Measurements from ENCODE around the gene DAAM1.

DAAM1 gene

DNA sequence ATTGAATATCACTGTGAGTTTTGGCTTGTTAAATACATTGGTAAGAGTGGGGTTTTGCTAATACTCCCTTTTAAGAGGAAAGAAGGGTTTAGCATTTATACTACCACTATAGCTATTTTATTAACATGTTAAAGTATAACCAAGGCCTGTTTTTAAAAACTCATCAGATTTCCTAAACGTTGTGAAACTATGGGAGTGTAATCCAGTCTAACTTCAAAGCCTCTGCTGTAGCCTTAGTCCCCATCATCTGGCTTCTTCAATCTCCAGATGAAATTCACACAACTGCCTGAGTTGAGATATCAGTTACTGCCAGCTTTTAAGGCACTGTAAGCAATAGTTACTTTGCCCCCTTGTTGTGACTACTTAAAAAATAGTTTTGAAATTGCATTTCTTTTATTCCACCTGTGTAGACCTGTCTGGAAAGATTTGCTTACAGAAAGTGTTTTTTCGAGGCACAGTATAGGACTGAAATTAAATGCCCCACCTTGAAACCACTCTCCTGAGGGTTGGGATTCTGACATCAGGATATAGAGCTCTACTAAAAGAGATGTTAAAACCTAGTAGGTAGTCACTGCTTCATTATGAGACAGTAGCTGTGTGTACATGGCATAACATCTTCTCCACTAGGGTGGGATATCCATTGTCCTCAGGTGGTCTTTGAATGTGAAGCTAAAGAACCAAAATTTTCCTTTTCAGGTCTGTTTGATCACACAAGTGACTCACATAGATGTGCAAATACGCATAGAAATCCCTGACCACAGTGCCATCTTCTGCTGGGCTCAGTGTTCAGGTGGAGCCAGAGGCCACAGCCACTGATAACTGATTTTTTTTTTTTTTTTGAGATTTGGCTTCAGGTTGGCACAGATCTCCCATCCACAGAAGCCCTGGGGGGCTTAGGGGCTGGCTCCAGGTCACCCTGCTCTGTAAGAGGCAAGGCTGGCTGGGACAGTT, 125.5 kb downstream of the DAAM1 start:
- TF ChIP-seq EZH2phosphoT487 (IDR thresholded peaks at IDR 0.05; ENCODE audit: low read depth), result no peak
- TF ChIP-seq, protein P1, sequence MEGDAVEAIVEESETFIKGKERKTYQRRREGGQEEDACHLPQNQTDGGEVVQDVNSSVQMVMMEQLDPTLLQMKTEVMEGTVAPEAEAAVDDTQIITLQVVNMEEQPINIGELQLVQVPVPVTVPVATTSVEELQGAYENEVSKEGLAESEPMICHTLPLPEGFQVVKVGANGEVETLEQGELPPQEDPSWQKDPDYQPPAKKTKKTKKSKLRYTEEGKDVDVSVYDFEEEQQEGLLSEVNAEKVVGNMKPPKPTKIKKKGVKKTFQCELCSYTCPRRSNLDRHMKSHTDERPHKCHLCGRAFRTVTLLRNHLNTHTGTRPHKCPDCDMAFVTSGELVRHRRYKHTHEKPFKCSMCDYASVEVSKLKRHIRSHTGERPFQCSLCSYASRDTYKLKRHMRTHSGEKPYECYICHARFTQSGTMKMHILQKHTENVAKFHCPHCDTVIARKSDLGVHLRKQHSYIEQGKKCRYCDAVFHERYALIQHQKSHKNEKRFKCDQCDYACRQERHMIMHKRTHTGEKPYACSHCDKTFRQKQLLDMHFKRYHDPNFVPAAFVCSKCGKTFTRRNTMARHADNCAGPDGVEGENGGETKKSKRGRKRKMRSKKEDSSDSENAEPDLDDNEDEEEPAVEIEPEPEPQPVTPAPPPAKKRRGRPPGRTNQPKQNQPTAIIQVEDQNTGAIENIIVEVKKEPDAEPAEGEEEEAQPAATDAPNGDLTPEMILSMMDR (IDR thresholded peaks at IDR 0.05; ENCODE audit: low read depth, low read length), result peak; percentile 8; the same call in 1 of the 2 replicates
- Histone ChIP-seq H3K9ac (ENCODE audit: low read length) (no peak overlapping the region), H3K27ac (ENCODE audit: low read length) (peak overlapping the region; percentile 16; the same call in 1 of the 2 replicates), H3K36me3 (replicated peaks; ENCODE audit: low read depth, low read length) (no peaks in the 10 kb centered on the region), H3K4me2 (ENCODE audit: low read length) (peak overlapping the region; percentile 51; the same call in 1 of the 2 replicates), H3K4me1 (ENCODE audit: low read length) (peaks cover 23% of the 10 kb centered on the region), H3K9me3 (ENCODE audit: insufficient read depth, low read length) (no peaks in the 10 kb centered on the region), H4K20me1 (ENCODE audit: insufficient read depth, low read length) (no peaks in the 10 kb centered on the region), H3K4me3 (ENCODE audit: low read length) (no peak overlapping the region), H3K27me3 (ENCODE audit: low read depth, low read length) (no peaks in the 10 kb centered on the region), H2AFZ (ENCODE audit: low read depth, low read length) (no peak overlapping the region), H3K79me2 (ENCODE audit: low read length) (no peaks in the 10 kb centered on the region)

DNA sequence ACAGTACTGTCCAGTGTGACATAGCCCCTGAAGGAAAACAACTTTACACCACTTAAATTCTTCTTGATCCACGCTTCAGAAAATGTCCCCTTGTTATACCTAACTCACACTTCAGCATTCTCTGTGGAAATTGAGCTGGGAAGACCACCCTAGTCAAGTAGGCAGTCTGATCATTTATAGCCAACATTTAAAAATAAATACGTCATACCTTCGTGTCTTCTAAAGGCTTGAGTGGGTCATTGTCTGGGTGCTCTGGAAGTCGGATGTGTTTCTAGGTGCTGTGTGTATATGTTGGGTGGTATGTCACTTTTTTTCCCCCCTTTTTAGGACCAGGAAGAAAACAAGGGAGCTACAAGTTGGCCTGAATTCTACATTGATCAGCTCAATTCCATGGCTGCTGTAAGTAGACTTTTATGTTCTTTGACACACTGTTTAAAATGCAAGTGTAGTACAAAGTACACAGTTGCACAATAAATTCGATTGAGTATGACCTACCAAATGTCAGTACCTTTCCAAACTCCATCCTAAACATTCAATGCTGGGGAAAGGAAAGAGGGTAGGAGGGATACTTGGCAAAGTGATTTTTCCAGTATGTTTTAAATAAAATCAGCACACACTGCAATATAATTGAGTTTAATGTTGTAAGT, 126.6 kb downstream of the DAAM1 start:
- no peaks in the 10 kb centered on the region for H3K9me3 ChIP-seq (ENCODE audit: insufficient read depth, low read length)
- H4K20me1 ChIP-seq (ENCODE audit: insufficient read depth, low read length), result no peaks in the 10 kb centered on the region
- H3K27ac ChIP-seq (ENCODE audit: low read length), result no peak overlapping the region
- no peak overlapping the region for H2AFZ ChIP-seq (ENCODE audit: low read depth, low read length)
- H3K79me2 ChIP-seq (ENCODE audit: low read length), result no peaks in the 10 kb centered on the region
- TF ChIP-seq EZH2phosphoT487 (IDR thresholded peaks at IDR 0.05; ENCODE audit: low read depth), result no peak
- TF ChIP-seq, protein P1 (IDR thresholded peaks at IDR 0.05; ENCODE audit: low read depth, low read length), result no peak
- no peak overlapping the region for H3K4me2 ChIP-seq (ENCODE audit: low read length)
- H3K27me3 ChIP-seq (ENCODE audit: low read depth, low read length), result no peaks in the 10 kb centered on the region
- no peak overlapping the region for H3K4me3 ChIP-seq (ENCODE audit: low read length)
- peaks cover 23% of the 10 kb centered on the region for H3K4me1 ChIP-seq (ENCODE audit: low read length)
- H3K9ac ChIP-seq (ENCODE audit: low read length), result no peak overlapping the region
- H3K36me3 ChIP-seq (replicated peaks; ENCODE audit: low read depth, low read length), result no peaks in the 10 kb centered on the region

DNA sequence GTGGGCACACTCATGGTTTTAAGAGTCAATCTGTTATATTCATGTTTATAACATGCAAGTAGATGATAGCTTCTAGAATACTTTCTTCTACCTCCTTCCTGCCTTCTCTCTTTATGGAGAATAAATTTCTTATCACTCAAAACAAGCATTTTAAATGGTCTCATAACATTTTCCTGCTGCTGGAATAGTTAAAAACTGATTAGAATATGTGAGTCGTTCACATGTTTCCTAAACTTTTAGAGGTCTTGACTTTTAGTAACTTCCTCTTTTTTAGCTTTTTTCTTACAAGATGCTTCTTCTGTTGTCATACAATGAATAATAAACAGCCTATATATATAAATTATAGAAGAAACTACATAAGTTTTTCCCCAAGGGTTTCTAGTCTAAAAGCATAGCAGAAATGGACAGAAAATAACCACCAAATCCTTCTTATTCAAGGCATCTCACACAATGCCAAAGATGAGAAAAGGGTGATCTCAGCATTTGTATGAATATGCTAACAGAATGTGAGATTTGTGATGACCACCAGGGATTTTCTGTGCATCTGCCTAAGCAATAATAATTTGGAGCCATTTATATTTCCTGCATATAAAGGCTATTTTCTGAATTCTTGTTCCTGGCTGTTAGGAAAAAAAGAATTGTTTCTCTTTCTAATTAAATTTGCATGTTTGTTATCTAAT, 127.8 kb downstream of the DAAM1 start:
- H3K79me2 ChIP-seq (ENCODE audit: low read length), result no peaks in the 10 kb centered on the region
- H3K4me2 ChIP-seq (ENCODE audit: low read length), result no peak overlapping the region
- H3K4me3 ChIP-seq (ENCODE audit: low read length), result no peak overlapping the region
- peaks cover 23% of the 10 kb centered on the region for H3K4me1 ChIP-seq (ENCODE audit: low read length)
- no peak overlapping the region for H3K27ac ChIP-seq (ENCODE audit: low read length)
- no peaks in the 10 kb centered on the region for H3K27me3 ChIP-seq (ENCODE audit: low read depth, low read length)
- H3K9me3 ChIP-seq (ENCODE audit: insufficient read depth, low read length), result no peaks in the 10 kb centered on the region
- H3K36me3 ChIP-seq (replicated peaks; ENCODE audit: low read depth, low read length), result no peaks in the 10 kb centered on the region
- no peak overlapping the region for H3K9ac ChIP-seq (ENCODE audit: low read length)
- H2AFZ ChIP-seq (ENCODE audit: low read depth, low read length), result no peak overlapping the region
- H4K20me1 ChIP-seq (ENCODE audit: insufficient read depth, low read length), result no peaks in the 10 kb centered on the region
- TF ChIP-seq, protein P1 (IDR thresholded peaks at IDR 0.05; ENCODE audit: low read depth, low read length), result no peak
- no peak for TF ChIP-seq EZH2phosphoT487 (IDR thresholded peaks at IDR 0.05; ENCODE audit: low read depth)

DNA sequence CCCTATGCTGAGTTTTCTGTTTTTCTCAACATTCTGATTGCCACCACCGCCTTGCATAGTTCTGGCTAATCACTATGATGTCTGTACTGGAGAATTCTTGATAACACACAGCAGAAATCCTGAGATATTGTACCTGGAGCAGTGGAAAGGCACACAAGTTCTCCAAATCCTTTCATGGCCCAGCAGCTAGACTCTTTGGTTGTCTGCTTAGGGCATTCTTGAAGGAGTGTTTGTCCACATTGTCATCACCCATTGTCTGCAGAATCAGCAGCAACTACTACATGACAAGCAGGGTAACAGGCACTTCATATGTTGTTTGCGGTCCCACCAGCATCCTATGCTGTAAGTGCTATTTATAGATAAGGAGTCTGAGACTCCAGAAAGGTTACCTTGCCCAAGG, 128.9 kb downstream of the DAAM1 start:
- Histone ChIP-seq H3K36me3 (replicated peaks; ENCODE audit: low read depth, low read length) (no peaks in the 10 kb centered on the region), H3K9ac (ENCODE audit: low read length) (no peak overlapping the region), H4K20me1 (ENCODE audit: insufficient read depth, low read length) (no peaks in the 10 kb centered on the region), H3K79me2 (ENCODE audit: low read length) (no peaks in the 10 kb centered on the region), H3K4me3 (ENCODE audit: low read length) (no peak overlapping the region), H3K4me2 (ENCODE audit: low read length) (no peak overlapping the region), H2AFZ (ENCODE audit: low read depth, low read length) (no peak overlapping the region), H3K27ac (ENCODE audit: low read length) (no peak overlapping the region), H3K9me3 (ENCODE audit: insufficient read depth, low read length) (no peaks in the 10 kb centered on the region), H3K27me3 (ENCODE audit: low read depth, low read length) (no peaks in the 10 kb centered on the region), H3K4me1 (ENCODE audit: low read length) (peaks cover 23% of the 10 kb centered on the region)
- no peak for TF ChIP-seq EZH2phosphoT487 (IDR thresholded peaks at IDR 0.05; ENCODE audit: low read depth)
